ENCODE results near the gene BSN.

The BSN gene

GRCh38 chr3:49700453-49701128 is 146.3 kb downstream of the BSN start:
- no peak for FAIRE-seq

DNA sequence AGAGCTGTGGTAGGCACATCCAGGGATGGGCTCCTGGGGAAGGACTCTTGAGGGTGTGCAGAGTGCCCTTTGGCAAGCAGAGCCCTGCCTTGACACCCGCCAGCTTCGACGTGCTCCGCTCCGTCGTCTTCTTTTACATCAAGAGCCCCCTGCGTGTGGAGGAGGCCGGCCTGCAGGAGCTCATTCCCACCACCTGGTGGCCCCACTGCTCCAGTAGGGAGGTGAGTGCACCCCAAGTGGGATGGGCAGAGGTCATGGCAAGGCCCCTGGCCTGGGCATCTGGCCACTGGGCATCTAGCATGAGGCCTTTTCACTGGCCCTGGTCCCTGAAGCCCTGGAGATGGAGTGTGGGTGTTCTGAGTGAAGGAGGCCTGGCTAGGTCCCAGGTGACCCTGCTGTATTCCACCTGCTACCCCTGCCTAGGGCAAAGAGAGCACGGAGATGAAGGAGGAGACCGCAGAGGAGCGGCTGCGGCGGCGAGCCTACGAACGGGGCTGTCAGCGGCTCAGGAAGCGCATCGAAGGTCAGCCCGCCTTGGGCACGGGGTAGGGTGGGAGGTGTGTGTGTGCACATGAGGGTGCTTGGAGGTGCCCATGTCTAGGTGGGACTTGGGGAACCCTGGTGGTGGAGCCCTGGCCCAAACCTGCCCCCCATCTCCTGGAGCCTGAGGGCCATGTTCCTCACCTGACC is 147.3 kb downstream of the BSN start:
- FAIRE-seq: no peak

GRCh38 chr3:49702672-49703071 is 148.4 kb downstream of the BSN start:
- FAIRE-seq: no peak

DNA sequence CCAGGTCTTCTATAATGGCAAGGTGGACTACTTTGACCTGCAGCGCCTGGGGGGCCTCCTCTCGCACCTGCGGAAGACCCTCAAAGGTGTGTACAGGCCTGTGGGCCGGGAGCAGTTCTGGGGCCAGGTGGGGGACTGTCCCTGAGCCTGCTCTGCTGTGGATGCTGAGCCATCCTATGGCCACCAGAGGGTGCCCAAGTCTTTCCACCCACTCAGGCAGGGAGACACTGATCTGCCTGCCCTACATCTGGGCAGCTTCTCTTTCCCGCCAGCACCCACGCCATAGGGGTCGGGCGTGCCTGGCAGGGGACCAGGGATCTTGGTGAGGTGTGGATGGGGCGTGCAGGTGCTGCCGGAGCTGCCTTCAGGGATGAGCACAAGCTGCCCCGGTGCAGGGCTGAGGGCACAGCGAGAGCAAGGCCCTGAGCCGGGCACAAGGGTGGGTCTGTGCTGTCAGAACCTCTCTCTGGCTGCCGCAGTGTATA is 149.2 kb downstream of the BSN start:
- FAIRE-seq: no peak

DNA sequence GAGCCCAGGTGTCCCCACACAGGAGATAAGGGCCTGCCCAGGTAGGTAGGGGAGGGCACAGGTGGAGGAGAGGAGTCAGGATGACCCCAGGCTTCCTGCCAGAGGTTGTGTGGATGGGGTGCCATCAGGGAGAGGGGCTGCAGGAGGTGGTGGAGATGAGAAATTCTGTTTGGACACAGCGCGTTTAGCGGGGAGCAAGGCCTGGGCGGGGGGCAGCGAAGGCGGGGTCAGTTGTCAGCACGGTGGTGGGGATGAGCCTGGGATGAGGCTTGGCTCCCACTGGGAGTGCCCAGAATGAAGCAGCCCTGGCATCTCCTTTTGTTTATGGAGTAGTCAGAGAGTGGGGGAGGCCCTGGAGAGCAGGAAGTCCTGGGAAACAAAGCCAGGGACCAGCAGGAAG is 149.7 kb downstream of the BSN start:
- FAIRE-seq: no peak

DNA sequence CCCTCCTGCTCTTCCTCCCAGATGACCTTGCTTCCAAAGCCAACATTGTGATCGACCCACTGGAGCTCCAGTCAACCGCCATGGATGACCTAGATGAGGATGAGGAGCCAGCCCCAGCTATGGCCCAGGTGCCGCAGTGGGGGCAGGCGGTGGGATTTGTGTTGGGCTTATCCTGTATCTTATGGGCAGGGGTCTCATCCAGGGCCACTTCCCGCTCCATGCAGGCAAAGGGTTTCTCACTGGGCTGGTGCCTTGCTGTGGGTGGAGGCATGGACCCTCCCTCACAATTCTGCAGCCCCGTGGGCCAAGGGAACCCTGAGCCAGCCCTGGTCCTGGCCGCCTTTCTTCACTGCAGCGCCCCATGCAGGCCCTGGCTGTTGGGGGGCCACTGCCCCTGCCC is 150.4 kb downstream of the BSN start:
- no peak for FAIRE-seq

GRCh38 chr3:49705390-49705960 is 151.2 kb downstream of the BSN start:
- no peak for FAIRE-seq

GRCh38 chr3:49706456-49707112 is 152.3 kb downstream of the BSN start:
- FAIRE-seq: no peak

DNA sequence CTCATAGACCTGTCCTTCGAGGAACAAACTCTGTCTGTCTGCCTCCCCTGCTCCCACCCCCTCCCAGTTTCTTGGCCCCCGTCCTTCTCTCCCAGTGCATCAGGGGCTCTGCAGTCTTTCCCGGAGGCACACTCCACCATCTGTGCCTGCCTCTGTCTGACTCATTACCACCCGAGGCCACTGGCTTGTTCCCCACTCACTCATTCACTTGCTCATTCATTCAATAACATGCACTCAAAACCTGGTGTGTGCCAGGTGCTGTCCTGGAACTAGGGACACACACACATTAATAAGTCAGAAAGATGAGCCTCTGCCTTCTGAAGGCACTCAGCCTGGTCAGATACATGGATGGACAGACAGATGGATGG is 152.8 kb downstream of the BSN start:
- no peak for FAIRE-seq

GRCh38 chr3:49709852-49710251 is 155.6 kb downstream of the BSN start:
- no peak for FAIRE-seq

DNA sequence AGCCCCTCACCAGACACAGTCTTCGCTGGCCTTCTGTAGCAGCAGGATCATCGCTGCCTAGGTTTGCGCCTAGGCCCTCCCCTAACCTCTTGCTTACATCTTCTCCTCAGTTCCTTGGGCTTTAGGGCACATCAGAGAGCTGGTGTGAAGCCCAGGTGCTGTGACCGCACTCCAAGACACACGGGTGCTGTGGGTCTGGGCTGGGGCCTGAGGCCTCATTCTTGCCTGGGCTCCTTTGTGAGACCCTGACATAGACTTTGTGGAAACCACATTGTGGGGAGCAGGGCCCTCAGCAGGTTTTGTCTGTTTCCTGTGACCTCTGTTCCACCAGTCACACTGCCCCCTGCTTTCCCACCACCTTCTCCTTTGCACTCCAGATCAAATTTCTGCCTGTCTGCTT is 157.2 kb downstream of the BSN start:
- FAIRE-seq: no peak

DNA sequence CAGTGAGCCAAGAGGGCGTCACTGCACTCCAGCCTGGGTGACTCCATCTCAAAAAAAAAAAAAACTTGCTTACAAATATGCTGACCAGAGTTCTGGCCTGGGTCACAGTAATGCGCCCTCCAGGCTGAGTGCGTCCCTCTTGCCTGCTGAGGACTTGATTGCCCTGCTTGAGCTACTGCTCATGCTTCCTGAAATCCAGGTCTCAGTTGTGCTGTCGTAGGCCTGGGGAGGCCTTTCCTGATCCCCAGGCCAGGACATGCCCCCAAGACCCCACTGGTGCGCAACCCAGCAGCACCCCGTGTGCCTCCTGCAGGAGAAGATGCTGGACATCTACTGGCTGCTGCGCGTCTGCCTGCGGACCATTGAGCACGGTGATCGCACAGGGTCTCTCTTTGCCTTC is 157.9 kb downstream of the BSN start:
- no peak for FAIRE-seq

DNA sequence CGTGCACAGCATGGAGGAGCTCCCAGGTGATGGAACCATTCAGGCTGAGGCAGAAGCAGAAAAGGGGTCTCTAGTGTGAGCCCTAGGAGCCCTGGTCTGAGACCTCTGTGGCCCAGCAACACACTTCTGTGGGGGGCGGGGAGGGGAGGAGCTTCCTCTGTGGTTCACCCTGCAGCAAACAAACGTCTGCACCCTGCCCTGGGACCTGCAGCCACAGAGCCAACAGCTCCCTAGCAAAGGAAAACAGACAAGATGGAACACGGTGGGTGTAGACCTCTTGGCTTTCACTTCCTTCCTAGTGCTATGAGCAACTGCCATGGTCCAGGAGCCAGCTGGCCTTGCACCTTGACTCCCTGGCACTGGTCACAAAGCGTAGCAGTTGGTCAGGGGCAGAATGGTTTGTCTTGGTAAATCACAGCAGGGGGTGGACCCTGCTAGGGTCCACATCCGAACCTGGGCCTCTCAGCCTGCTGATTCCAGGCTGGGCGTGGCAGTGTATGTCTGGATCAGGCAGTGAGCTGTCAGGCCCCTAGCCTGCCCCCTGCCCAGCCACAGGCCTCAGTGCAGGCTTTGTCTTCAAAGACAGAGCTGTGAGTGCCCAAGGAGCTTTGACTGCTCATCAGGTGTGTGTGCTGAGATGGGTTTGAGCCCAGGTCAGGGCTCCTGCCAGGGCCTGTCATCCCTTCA is 158.5 kb downstream of the BSN start:
- FAIRE-seq: no peak

DNA sequence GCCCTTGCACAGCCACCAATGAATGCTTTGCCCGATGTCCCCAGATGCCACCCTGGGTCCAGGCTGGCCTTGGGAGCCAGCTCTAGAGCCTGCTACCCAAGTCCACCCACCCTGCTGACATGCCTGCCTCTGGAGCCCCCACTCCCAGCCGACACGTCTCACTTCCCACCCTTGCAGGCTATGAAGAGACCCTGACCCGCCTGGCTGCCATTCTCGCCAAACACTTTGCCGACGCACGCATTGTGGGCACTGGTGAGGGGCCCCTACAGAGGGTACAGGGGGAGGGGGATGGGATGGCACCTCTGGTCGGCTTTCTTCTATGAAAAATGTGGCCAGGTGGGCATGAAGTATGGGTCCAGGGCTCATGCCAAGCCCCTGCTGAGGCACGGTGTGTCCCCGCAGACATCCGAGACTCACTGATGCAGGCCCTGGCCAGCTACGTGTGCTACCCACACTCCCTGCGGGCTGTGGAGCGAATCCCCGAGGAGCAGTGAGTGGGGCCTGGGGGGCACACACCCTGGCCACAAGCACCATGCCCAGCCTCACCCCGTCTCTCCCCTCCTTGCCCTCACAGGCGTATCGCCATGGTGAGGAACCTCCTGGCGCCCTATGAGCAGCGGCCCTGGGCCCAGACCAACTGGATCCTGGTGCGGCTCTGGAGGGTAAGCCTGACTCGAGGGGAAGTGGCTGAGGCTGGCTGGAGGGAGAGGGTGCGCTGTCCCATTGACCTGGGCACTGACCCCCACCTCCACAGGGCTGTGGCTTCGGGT is 159.2 kb downstream of the BSN start:
- no peak for FAIRE-seq

- FAIRE-seq: no peak
Observed at GRCh38 chr3:49714728-49715550, 160.7 kb downstream of the BSN start.

- no peak for FAIRE-seq
Observed at GRCh38 chr3:49715611-49716121, 161.4 kb downstream of the BSN start.

DNA sequence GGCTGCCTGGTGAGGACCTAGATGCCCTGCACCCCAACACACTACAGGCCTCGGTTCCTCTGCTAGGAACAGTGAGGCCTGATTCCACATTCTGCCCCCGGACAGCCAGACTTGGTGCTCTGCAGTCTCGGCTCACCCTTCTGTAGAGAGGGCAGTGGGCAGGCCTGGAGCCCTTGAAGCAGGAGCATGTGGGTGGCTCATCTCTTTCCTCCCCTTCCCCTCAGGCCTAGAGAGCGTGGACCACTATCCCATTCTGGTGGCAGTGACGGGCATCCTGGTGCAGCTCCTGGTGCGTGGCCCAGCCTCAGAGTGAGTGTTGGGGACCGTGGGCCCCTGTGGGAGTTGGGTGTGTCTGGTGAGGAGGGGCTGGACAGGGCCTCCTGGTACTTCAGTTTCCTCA is 161.9 kb downstream of the BSN start:
- FAIRE-seq: no peak

GRCh38 chr3:49716691-49717210 is 162.5 kb downstream of the BSN start:
- FAIRE-seq: no peak

GRCh38 chr3:49717211-49717958 is 163.1 kb downstream of the BSN start:
- no peak for FAIRE-seq

Data from colon (tissue), 2 donors.